Activated CD4-positive, alpha-beta T cell treated with anti-CD3 and anti-CD28 coated beads, Interleukin-2, amount 50 U/mL, for 24 hours (primary cell): ENCODE measurements around the gene DYNC2LI1.
"Not testable (repeated sequence)": the region's sequence is repeated elsewhere in the genome, so short reads cannot be mapped to it uniquely, and the experiment has no call there.

Experiments
- DNase-seq, 2 donors: peaks; one replicate each; pipeline ENCODE4 v3.0.0-alpha.2; 2020; ENCODE audit warnings: low read depth in 1 of 2, low spot score in 1 of 2

DYNC2LI1 gene

GRCh38 chr2:43773876-43774613, at the start of gene DYNC2LI1:
TSS of gene DYNC2LI1 (plus strand) at chr2:43774039. CDS start at chr2:43774139, 100 bp downstream.
- peak; percentile 56 to 77 for DNase-seq

DNA sequence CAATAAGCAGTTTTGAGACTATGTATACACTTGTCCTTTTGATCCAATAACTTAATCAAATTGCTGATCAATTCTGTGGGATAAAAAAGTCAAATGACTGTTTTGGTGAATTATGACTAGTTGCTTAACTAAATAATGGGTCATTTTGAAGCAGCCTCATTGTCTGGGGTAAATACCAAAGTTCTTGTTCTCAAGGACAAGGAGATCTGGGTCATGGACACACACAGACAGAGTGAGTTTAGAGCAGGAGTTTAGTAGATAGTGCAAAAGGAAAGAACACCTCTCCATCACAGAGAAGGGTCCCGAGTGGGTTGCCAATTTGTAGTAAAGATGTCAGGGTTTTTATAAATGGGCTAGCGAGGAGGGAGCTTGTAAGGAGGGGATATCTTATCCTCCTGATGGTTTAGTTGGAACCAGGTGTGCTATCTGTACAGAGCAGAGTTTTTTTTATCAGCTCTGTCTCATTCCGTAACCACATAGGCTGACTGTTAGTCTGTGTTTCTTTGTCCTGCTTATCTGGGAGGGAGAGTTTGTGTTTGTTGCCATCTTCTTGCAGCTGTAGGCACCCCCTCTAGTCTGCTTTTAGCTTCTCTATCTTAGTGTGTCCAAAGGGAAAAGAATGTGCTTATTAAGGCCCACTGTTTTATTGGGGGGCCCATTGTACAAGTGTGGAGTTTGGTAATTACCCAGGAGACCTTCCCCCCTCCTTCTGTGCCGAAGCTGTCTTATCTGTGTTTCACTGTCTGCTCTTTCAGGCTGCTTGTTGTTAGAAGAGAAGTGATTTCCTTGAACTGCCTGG, 48.9 kb upstream of the DYNC2LI1 start:
- no peak for DNase-seq

- no peak for DNase-seq
These were observed 48.1 kb upstream of the DYNC2LI1 start for GRCh38 chr2:43725711-43726246.

GRCh38 chr2:43726961-43727633, 46.7 kb upstream of the DYNC2LI1 start:
- DNase-seq = not testable (repeated sequence)

- no peak for DNase-seq
These were observed 46.2 kb upstream of the DYNC2LI1 start for GRCh38 chr2:43727634-43728014.

- no peak for DNase-seq
These were observed 44.2 kb upstream of the DYNC2LI1 start for GRCh38 chr2:43729491-43730174.

DNA sequence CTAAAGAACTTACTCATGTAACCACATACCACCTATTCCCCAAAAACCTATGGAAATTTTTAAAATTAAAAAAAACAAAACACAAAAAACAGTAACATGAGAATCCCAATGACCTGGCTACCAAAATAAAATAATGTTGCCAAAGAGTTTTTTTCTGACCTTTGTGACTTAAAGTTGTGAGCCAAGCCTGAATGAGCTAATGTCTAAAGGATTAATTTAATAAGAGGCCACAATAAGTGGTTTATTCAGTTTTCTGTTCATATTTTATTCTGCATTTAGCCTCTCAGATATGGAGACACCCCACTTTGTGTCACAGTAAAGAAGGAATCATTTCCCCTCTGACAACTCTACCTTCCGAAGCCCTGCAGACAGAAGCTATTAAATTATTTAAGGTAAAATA, 42.6 kb upstream of the DYNC2LI1 start:
- DNase-seq = no peak

- no peak for DNase-seq
These were observed 37.2 kb upstream of the DYNC2LI1 start for GRCh38 chr2:43736637-43737036.

GRCh38 chr2:43737097-43737854, 36.6 kb upstream of the DYNC2LI1 start:
- no peak for DNase-seq

DNA sequence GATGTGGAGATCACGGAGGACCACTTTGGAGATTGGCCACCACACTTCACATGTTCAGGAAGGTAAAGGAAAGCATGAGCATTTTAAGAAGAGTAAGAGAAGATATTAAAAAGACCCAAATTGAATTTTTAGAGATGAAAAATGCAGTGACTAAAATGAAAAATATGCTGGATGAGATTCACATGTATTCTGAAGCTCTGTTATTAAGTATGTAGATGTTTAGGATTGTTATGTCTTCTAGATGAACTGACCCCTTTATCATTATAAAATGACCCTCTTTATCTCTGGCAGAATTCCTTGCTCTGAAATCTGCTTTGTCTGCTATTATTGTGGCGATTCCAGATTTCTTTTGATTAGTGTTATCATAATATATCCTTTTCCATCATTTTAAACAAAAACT, 36.0 kb upstream of the DYNC2LI1 start:
- no peak for DNase-seq

DNA sequence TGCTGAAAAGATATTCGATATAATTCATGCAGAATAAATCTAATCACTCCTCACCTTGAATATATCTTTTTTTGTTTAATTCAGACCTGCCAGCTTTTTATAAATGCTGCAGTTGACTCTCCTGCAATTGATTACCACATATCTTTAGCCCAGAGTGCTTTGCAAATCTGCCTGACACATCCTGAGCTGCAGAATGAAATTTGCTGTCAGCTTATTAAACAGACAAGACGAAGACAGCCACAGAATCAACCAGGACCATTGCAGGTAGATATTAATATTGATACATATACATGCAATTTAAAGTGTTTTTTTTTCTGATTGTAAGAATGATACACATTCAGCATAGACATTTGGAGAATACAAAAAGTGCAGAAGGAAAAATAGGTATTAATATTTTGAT, 35.6 kb upstream of the DYNC2LI1 start:
- no peak for DNase-seq

DNA sequence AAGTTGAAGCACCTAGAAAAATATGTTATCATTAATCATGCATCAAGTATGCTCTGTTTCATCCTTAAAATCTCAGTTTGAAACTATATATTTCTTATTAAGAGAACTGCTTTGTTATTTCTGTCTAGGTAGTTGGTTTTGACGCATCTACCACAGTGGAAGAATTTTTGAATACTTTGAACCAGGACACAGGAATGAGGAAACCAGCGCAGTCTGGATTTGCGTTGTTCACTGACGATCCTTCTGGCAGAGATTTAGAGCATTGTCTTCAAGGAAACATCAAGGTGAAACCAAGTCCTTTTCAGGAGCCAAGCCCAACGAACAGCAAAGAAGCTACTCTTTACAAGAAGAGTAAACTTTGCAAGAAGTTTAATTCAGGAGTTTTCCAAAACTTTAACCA, 30.1 kb upstream of the DYNC2LI1 start:
- DNase-seq = no peak

DNA sequence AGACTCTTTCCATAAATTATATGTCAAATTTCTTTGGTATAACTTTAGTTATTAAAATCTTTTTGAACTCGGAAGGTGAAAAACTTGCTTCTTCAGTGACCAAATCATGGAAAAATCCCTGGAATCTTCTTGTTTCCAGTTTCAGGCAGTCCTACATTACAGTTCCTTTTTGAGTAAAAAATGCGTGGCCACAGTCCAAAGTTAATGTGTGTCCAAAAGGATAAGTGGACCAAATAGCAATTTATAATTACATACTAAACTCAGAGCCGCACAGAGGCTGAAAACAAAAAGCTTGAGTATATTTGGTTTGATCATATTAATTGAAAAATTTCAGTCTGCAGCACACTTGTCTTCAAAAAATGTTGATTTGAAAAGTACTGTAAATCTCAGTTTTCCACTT, 28.4 kb upstream of the DYNC2LI1 start:
- DNase-seq = no peak

DNA sequence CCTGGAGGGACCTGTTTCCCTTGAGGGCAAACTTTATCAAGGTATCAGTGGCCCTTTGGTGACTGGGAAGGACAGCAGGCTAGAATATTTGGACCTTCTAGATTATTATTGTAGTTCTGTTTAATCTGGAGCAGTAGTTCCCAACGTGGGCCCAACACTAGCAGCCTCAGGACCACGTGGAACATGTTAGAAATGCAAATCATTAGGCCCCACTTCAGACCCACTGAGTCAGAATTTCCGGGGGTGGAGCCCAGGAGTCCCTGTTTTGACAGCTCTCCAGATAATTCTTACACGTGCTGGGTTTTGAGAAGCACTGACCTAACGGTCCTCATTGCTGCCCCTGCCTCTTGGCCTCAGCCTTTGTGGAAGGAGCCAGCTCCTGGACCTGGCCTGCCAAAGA, 25.5 kb upstream of the DYNC2LI1 start:
- peak in 1 of 2 donors; percentile 9 for DNase-seq

DNA sequence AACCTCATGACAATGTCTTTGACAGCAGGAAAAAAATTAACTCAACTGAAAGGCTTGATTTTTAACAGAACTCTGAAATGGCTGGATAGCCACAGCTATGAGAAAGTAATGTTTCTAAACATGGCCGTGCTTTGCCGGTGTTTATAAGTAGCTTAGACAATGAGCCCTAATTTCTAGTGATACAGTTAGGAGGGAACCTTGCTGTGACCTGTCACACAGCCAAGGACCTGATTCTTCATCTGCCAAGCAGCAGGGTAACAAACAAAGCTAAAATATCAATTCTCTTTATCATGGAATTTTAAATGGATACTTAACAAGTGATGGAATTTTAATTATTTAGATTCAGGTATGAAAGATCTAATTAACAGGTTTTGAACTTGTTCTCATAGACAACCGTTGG, 24.3 kb upstream of the DYNC2LI1 start:
- DNase-seq = no peak

- no peak for DNase-seq
These were observed 22.3 kb upstream of the DYNC2LI1 start for GRCh38 chr2:43751476-43751990.

DNA sequence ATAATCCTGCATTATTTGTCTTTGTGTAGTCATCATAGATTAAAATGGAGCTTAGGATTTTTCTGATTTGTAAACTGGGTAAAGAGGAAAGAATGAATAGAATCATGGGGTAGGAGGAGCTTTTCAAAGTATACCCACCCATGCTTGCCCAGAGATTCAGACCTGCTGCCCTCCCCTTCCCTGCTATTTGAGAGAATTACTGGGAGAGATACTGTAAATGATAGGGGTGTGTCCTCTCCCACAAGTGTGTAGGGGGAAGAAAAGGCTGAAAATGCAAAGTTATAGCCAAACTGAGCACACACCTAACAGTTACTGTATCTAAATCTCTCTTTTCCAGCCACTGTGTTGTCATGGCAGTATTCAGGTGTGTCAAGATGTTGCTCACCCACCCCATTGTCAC, 21.5 kb upstream of the DYNC2LI1 start:
- no peak for DNase-seq

- DNase-seq = no peak
These were observed 19.7 kb upstream of the DYNC2LI1 start for GRCh38 chr2:43754180-43754579.

- DNase-seq = no peak
These were observed 15.1 kb upstream of the DYNC2LI1 start for GRCh38 chr2:43758739-43759138.

GRCh38 chr2:43759195-43759594, 14.6 kb upstream of the DYNC2LI1 start:
- DNase-seq = no peak
